Astrocyte of the spinal cord (primary cell): Measurements from ENCODE around the gene CGN.

Source experiments
- DNase-seq: peaks from one replicate; pipeline ENCODE4 v3.0.0; 2011; ENCODE audit warnings: low read depth, low spot score
- H3K4me3 ChIP-seq: 2 replicates; pipeline ENCODE4 v1.5.1; 2011; ENCODE audit warnings: low read depth, mild to moderate bottlenecking, low read length, moderate library complexity
- CTCF ChIP-seq: IDR thresholded peaks from 2 replicates; pipeline ENCODE4 v1.5.1; 2012; ENCODE audit warnings: low read depth, mild to moderate bottlenecking, low read length, inconsistent platforms
- in situ Hi-C: cut with HindIII; loops from 2 replicates; pipeline ENCODE4 v1.10.0; 2017; ENCODE audit warnings: low sequenced_read_pairs

CGN gene

GRCh38 chr1:151482017-151482416 lies 29.2 kb upstream of the CGN start:
- no peak overlapping the region for H3K4me3 ChIP-seq
- in situ Hi-C loops = no loop called here
- no peak for TF ChIP-seq CTCF

GRCh38 chr1:151485685-151486255 lies 25.4 kb upstream of the CGN start:
- in situ Hi-C loops = no loop called here

More at GRCh38 chr1:151482017-151482416, 29.2 kb upstream of the CGN start:
- no peak for DNase-seq

GRCh38 chr1:151486557-151486956 lies 24.6 kb upstream of the CGN start:
- TF ChIP-seq CTCF = no peak
- H3K4me3 ChIP-seq = no peak overlapping the region
- DNase-seq = no peak
- in situ Hi-C loops = no loop called here

More at GRCh38 chr1:151485685-151486255, 25.4 kb upstream of the CGN start:
- TF ChIP-seq CTCF = no peak
- no peak for DNase-seq
- H3K4me3 ChIP-seq = no peak overlapping the region

GRCh38 chr1:151491641-151492040 lies 19.5 kb upstream of the CGN start:
- in situ Hi-C loops = no loop called here

GRCh38 chr1:151492120-151492519 lies 19.1 kb upstream of the CGN start:
- no peak for DNase-seq
- in situ Hi-C loops = no loop called here
- no peak for TF ChIP-seq CTCF
- H3K4me3 ChIP-seq = no peak overlapping the region

More at GRCh38 chr1:151491641-151492040, 19.5 kb upstream of the CGN start:
- no peak for DNase-seq
- TF ChIP-seq CTCF = no peak
- no peak overlapping the region for H3K4me3 ChIP-seq

GRCh38 chr1:151493042-151493441 lies 18.1 kb upstream of the CGN start:
- TF ChIP-seq CTCF = no peak
- no peak overlapping the region for H3K4me3 ChIP-seq
- DNase-seq = no peak
- in situ Hi-C loops = no loop called here
